ENCODE measurements around the gene GNB1.

DNA sequence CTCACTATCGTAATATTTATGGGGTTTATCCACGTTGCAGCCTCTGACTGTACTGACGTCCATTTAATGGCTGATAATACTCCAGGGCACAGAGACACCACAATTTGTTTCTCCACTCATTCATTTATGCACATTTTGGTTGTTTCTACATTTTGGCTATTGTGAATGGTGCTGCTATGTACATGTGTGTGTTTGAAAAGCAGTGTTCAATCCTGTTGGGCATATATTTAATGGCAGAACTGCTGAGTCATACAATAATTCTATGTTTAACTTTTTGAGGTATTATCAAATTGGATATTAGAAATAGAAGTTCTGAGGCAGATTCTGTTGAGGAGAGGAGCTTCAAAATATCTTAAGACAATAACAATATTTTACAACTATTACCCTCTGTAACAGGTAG lies 73.7 kb downstream of the GNB1 start:
- TF ChIP-seq, protein P1, sequence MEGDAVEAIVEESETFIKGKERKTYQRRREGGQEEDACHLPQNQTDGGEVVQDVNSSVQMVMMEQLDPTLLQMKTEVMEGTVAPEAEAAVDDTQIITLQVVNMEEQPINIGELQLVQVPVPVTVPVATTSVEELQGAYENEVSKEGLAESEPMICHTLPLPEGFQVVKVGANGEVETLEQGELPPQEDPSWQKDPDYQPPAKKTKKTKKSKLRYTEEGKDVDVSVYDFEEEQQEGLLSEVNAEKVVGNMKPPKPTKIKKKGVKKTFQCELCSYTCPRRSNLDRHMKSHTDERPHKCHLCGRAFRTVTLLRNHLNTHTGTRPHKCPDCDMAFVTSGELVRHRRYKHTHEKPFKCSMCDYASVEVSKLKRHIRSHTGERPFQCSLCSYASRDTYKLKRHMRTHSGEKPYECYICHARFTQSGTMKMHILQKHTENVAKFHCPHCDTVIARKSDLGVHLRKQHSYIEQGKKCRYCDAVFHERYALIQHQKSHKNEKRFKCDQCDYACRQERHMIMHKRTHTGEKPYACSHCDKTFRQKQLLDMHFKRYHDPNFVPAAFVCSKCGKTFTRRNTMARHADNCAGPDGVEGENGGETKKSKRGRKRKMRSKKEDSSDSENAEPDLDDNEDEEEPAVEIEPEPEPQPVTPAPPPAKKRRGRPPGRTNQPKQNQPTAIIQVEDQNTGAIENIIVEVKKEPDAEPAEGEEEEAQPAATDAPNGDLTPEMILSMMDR (IDR thresholded peaks at IDR 0.05; ENCODE audit: poor library complexity) = no peak
- TF ChIP-seq EZH2 (IDR thresholded peaks at IDR 0.05; ENCODE audit: borderline replicate concordance) = no peak
